ENCODE measurements around the gene PRODH. TPM values are rescaled to one million over a fixed set of nuclear protein-coding genes. Genes with fewer than 3 reads are reported as not detected.

Gene PRODH, protein sequence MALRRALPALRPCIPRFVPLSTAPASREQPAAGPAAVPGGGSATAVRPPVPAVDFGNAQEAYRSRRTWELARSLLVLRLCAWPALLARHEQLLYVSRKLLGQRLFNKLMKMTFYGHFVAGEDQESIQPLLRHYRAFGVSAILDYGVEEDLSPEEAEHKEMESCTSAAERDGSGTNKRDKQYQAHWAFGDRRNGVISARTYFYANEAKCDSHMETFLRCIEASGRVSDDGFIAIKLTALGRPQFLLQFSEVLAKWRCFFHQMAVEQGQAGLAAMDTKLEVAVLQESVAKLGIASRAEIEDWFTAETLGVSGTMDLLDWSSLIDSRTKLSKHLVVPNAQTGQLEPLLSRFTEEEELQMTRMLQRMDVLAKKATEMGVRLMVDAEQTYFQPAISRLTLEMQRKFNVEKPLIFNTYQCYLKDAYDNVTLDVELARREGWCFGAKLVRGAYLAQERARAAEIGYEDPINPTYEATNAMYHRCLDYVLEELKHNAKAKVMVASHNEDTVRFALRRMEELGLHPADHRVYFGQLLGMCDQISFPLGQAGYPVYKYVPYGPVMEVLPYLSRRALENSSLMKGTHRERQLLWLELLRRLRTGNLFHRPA
- total RNA-seq = under 0.01 and 0.26 TPM in 2 replicates

DNA sequence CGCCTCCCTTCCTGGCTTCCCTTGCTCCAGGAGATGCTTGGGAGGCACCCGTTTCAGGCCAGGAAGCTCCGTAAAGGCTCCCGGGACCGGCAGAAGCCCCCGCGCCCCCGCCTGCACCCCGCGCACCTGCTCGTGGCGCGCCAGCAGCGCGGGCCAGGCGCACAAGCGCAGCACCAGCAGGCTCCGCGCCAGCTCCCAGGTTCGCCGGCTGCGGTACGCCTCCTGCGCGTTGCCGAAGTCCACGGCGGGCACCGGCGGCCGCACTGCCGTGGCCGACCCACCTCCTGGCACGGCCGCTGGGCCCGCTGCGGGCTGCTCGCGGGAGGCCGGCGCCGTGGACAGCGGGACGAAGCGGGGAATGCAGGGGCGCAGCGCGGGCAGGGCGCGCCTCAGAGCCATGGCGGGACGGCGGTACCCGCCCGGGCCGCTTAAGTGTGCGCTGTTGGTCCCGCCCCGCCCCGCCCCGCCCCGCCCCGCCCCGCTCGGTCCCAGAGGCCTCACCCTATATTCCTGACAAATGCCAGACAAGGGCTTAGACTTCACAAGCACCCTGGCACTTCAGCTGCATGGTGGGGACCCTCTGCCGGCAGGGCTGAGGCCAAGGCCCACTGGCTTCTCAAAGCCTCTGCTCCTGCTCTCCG is at the start of gene PRODH:
Gene PRODH (minus strand): TSS at position 405 of the 641 bp plus-strand sequence. CDS start 6 bp downstream, at position 399.

DNA sequence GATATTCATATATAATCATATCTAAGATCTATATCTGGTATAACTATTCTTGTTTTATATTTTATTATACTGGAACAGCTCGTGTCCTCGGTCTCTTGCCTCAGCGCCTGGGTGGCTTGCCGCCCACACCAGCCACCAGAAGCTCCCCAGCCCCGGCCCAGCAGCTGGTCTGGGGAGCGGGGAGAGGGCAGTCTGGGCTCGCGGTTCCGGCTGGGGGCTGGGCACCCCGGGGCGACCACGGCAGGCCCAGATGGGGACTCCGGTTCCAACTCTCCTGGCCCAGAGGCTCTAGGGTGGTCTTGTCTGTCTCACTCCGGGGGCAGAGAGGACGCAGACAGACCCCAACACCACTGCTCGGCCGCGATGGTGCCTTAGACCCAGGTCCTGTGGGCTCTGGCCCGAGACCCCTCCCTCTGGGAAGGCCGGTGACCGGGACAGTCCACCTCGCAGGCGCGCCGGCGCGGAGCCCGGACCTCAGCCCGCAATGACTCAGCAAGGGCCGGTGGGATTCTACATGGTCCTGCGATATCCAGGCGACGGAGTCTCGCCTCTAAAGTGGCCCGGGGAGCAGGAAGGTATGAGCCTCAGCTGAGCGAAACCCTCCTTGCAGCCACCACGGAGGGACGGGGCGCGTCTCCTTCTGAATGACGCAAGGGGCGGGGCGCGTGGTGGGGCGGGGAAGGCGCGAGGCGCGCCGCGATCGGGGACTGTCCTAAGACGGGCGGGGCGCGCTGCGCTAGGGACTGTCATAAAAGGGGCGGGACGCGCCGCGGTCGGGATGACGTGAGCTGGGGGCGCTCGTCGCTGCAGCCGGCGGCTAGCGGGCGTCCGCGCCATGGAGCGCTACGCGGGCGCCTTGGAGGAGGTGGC is 30.3 kb downstream of the PRODH start, which contains the start of gene DGCR6:
Gene DGCR6 (plus strand): TSS at position 781 of the 870 bp plus-strand sequence. CDS start 55 bp downstream, at position 836.

Other genes starting within 250 kb of the PRODH start
- gene DGCR6, start 30.0 kb downstream of the PRODH start, total RNA-seq = 0.63 and 1.4 TPM in 2 replicates
- 31.7 and 47.7 TPM in 2 replicates for gene DGCR2, start 186.1 kb upstream of the PRODH start, total RNA-seq
- gene TSSK2, start 195.0 kb upstream of the PRODH start, total RNA-seq = not detected in 2 replicates
- 6.0 and 11.6 TPM in 2 replicates for gene ESS2, start 208.4 kb upstream of the PRODH start, total RNA-seq
- not detected in 2 replicates for gene GSC2, start 214.0 kb upstream of the PRODH start, total RNA-seq
- gene SLC25A1, start 242.4 kb upstream of the PRODH start, total RNA-seq = 71.9 and 82.4 TPM in 2 replicates

Measured in bronchial smooth muscle cell (primary cell).